Pulmonary artery endothelial cell (primary cell): ENCODE measurements around the gene CCNYL1. TPM values are rescaled to one million over a fixed set of nuclear protein-coding genes. Genes with fewer than 3 reads are reported as not detected.
"Not testable (repeated sequence)": the region's sequence is repeated elsewhere in the genome, so short reads cannot be mapped to it uniquely, and the experiment has no call there.

Source experiments
- DNase-seq: peaks from one replicate; pipeline ENCODE4 v3.0.0-alpha.2; 2011; ENCODE audit warnings: low read depth, low spot score
- total RNA-seq: library from RNA; depleted of rRNA; stranded (reverse); fragments of >200 nt; gene quantifications from 2 replicates; pipeline ENCODE4 v1.2.3, GENCODE V29; 2014

The CCNYL1 gene
- total RNA-seq, 1 donor from 2014 or later = 45.5 TPM

GRCh38 chr2:207696911-207697310 lies 14.5 kb upstream of the CCNYL1 start:
- DNase-seq = not testable (repeated sequence)

- no peak for DNase-seq
Observed at GRCh38 chr2:207697411-207697810, 14.0 kb upstream of the CCNYL1 start.

- DNase-seq = no peak
Observed at GRCh38 chr2:207698301-207698700, 13.1 kb upstream of the CCNYL1 start.

- no peak for DNase-seq
Observed at GRCh38 chr2:207704078-207704477, 7.4 kb upstream of the CCNYL1 start.

- no peak for DNase-seq
Observed at GRCh38 chr2:207704671-207705070, 6.8 kb upstream of the CCNYL1 start.

- DNase-seq = no peak
Observed at GRCh38 chr2:207706936-207707860, 4.2 kb upstream of the CCNYL1 start.

- no peak for DNase-seq
Observed at GRCh38 chr2:207711750-207712530, 500 bp downstream of the CCNYL1 start.

- DNase-seq = no peak
Observed at GRCh38 chr2:207716056-207716455, 4.6 kb downstream of the CCNYL1 start.

GRCh38 chr2:207718521-207718920 lies 7.1 kb downstream of the CCNYL1 start:
- no peak for DNase-seq

GRCh38 chr2:207719008-207719407 lies 7.6 kb downstream of the CCNYL1 start:
- DNase-seq = no peak

- DNase-seq = not testable (repeated sequence)
Observed at GRCh38 chr2:207719655-207720054, 8.2 kb downstream of the CCNYL1 start.

- no peak for DNase-seq
Observed at GRCh38 chr2:207720517-207721187, 9.2 kb downstream of the CCNYL1 start.

GRCh38 chr2:207722773-207723424 lies 11.5 kb downstream of the CCNYL1 start:
- no peak for DNase-seq

- DNase-seq = not testable (repeated sequence)
Observed at GRCh38 chr2:207723425-207723787, 12.0 kb downstream of the CCNYL1 start.

GRCh38 chr2:207724113-207724512 lies 12.7 kb downstream of the CCNYL1 start:
- DNase-seq = no peak

GRCh38 chr2:207725873-207726578 lies 14.6 kb downstream of the CCNYL1 start:
- no peak for DNase-seq

GRCh38 chr2:207727261-207727660 lies 15.8 kb downstream of the CCNYL1 start:
- DNase-seq = no peak

- no peak for DNase-seq
Observed at GRCh38 chr2:207729465-207729998, 18.1 kb downstream of the CCNYL1 start.

- DNase-seq = no peak
Observed at GRCh38 chr2:207731138-207731537, 19.7 kb downstream of the CCNYL1 start.

GRCh38 chr2:207733597-207734240 lies 22.3 kb downstream of the CCNYL1 start:
- DNase-seq = no peak
